WERI-Rb-1 (cell line): ENCODE data around the gene WRAP53.

ENCODE experiments used
- DNase-seq: peaks from one replicate; pipeline ENCODE4 v3.0.0-alpha.2; 2020
- H3K27ac ChIP-seq: fragments of 250-450 bp; sonication (Bioruptor Pico); 2 replicates; pipeline ENCODE4 v1.5.1; 2020; ENCODE audit warnings: mild to moderate bottlenecking, moderate library complexity
- H3K27me3 ChIP-seq: fragments of 250-450 bp; sonication (Bioruptor Pico); 2 replicates; pipeline ENCODE4 v1.5.1; 2021; ENCODE audit warnings: mild to moderate bottlenecking, low read depth, moderate library complexity; ENCODE audit not compliant: insufficient read depth, severe bottlenecking
- H3K36me3 ChIP-seq: fragments of 250-450 bp; sonication (Bioruptor Pico); 2 replicates; pipeline ENCODE4 v1.5.1; 2020; ENCODE audit warnings: mild to moderate bottlenecking, moderate library complexity
- H3K4me3 ChIP-seq: 2 replicates; pipeline ENCODE4 v1.5.1; 2011; ENCODE audit warnings: low read depth, mild to moderate bottlenecking, control low read depth, low read length
- H3K9me3 ChIP-seq: fragments of 250-450 bp; sonication (Bioruptor Pico); 2 replicates; pipeline ENCODE4 v1.5.1; 2021; ENCODE audit warnings: mild to moderate bottlenecking, moderate library complexity; ENCODE audit not compliant: severe bottlenecking
- TF ChIP-seq, protein P1 (sequence below): IDR thresholded peaks from 2 replicates; pipeline ENCODE4 v1.5.1; 2011; ENCODE audit warnings: low read depth, mild to moderate bottlenecking, control low read depth, inconsistent platforms, low read length

Gene WRAP53

GRCh38 chr17:7739746-7740145 lies 51.5 kb downstream of the WRAP53 start:
- TF ChIP-seq, protein P1, sequence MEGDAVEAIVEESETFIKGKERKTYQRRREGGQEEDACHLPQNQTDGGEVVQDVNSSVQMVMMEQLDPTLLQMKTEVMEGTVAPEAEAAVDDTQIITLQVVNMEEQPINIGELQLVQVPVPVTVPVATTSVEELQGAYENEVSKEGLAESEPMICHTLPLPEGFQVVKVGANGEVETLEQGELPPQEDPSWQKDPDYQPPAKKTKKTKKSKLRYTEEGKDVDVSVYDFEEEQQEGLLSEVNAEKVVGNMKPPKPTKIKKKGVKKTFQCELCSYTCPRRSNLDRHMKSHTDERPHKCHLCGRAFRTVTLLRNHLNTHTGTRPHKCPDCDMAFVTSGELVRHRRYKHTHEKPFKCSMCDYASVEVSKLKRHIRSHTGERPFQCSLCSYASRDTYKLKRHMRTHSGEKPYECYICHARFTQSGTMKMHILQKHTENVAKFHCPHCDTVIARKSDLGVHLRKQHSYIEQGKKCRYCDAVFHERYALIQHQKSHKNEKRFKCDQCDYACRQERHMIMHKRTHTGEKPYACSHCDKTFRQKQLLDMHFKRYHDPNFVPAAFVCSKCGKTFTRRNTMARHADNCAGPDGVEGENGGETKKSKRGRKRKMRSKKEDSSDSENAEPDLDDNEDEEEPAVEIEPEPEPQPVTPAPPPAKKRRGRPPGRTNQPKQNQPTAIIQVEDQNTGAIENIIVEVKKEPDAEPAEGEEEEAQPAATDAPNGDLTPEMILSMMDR = no peak
- no peak overlapping the region for H3K4me3 ChIP-seq
- H3K9me3 ChIP-seq = no peaks in the 10 kb centered on the region
- H3K27ac ChIP-seq = no peak overlapping the region
- no peak for DNase-seq
- no peaks in the 10 kb centered on the region for H3K27me3 ChIP-seq
- no peaks in the 10 kb centered on the region for H3K36me3 ChIP-seq

GRCh38 chr17:7740481-7741001 lies 52.3 kb downstream of the WRAP53 start:
- TF ChIP-seq, protein P1 = no peak
- Histone ChIP-seq H3K36me3 (no peaks in the 10 kb centered on the region), H3K4me3 (no peak overlapping the region), H3K27me3 (no peaks in the 10 kb centered on the region), H3K9me3 (no peaks in the 10 kb centered on the region), H3K27ac (no peak overlapping the region)
- no peak for DNase-seq

DNA sequence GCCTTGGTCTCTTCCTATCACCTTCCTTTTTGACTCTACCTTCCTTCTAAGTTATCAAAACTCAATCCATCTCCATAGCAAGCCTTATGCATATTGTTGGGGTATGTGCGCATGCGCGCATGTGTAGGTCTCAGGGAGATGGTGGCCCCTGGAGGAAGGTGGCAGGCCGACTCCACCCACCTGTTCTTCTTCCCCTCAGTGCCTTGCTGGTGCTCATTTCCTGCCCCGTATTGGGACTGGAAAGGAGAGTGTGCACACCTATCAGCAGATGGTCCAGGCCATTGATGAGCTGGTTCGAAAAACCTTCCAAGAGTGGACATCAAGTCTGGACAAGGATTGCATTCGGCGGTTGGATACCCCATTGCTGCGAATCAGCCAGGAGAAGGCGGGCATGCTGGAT lies 54.5 kb downstream of the WRAP53 start:
- DNase-seq = no peak
- Histone ChIP-seq H3K27ac (no peak overlapping the region), H3K36me3 (no peaks in the 10 kb centered on the region), H3K9me3 (no peaks in the 10 kb centered on the region), H3K4me3 (no peak overlapping the region), H3K27me3 (no peaks in the 10 kb centered on the region)
- TF ChIP-seq, protein P1 = no peak

GRCh38 chr17:7744416-7744815 lies 56.1 kb downstream of the WRAP53 start:
- Histone ChIP-seq H3K9me3 (no peaks in the 10 kb centered on the region), H3K27me3 (no peaks in the 10 kb centered on the region), H3K36me3 (no peaks in the 10 kb centered on the region), H3K27ac (no peak overlapping the region), H3K4me3 (no peak overlapping the region)
- TF ChIP-seq, protein P1 = no peak
- DNase-seq = no peak

DNA sequence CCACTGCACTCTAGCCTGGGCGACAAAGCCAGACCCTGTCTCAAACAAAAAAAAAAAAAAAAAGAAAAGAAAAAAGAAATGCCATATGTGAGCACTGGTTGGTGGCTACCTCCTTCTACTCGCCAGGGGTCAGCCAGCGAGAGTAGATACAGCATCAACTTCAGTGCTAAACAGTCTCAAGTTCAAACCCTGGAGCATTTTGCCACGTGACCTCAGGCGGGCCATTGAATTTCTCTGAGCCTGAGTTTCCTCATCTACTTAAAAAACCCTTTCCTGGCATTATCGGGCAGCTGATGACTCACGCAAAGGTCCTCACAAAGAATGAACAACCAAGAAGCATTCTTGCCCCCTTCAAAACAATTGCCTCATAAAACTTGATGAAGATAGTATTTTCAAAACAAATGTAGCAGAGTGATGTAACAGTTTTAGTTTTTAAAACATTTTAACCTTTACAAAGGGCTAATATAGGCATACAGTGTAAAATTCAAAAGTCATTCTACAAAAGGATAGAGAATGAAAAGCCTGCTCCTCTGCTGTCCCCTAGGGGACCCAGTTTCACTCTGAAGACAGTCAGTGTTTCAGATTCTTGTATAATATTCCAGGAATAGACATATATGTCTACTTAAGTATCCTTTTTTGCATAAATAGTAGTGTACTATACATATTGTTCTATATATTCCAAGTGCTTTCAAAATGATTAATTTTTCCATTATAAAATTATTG lies 57.6 kb downstream of the WRAP53 start:
- Histone ChIP-seq H3K36me3 (no peaks in the 10 kb centered on the region), H3K4me3 (no peak overlapping the region), H3K9me3 (no peaks in the 10 kb centered on the region), H3K27me3 (no peaks in the 10 kb centered on the region), H3K27ac (no peak overlapping the region)
- DNase-seq = no peak
- TF ChIP-seq, protein P1 = no peak
